GM21737 (cell line): ENCODE measurements around the gene C12orf56.
"Not testable (repeated sequence)": the region's sequence is repeated elsewhere in the genome, so short reads cannot be mapped to it uniquely, and the experiment has no call there.

ENCODE experiments used
- ATAC-seq: cut with Tn5 transposase; IDR thresholded peaks from one replicate; pipeline ENCODE4 v1.9.1; 2021; ENCODE audit warnings: mild to moderate bottlenecking, moderate library complexity; ENCODE audit not compliant: unreplicated experiment

C12orf56 gene

GRCh38 chr12:64240781-64241180 lies 149.8 kb downstream of the C12orf56 start:
- ATAC-seq: no peak

- no peak for ATAC-seq
Measured at GRCh38 chr12:64237382-64237781, 153.2 kb downstream of the C12orf56 start.

GRCh38 chr12:64236549-64236948 lies 154.0 kb downstream of the C12orf56 start:
- no peak for ATAC-seq

GRCh38 chr12:64232196-64232595 lies 158.4 kb downstream of the C12orf56 start:
- ATAC-seq: no peak

GRCh38 chr12:64229796-64230195 lies 160.8 kb downstream of the C12orf56 start:
- no peak for ATAC-seq

DNA sequence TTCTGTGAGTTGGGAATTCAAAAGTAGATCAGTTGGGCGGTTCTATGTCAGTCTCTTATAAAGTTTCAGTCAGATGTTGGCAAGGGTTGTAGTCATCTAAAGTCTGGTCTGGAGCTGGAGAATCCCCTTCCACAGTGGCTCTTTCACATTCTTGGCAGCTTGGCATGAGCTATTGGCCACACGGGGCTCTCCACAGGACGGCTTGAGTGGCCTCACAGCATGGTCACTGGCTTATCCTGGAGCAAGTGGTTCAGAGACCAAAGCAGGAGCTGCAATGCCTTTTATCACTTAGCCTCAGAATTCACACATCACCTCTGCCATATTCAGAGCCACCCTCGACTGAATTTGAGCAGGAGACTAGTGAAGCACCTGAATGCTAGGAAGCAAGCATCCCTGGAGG lies 161.3 kb downstream of the C12orf56 start:
- no peak for ATAC-seq

GRCh38 chr12:64225626-64226025 lies 164.9 kb downstream of the C12orf56 start:
- ATAC-seq: no peak

- peak; percentile 97 for ATAC-seq
Measured at GRCh38 chr12:64222009-64222765, 168.4 kb downstream of the C12orf56 start, which contains the start of gene KICS2. Gene KICS2 (minus strand): TSS chr12:64222296. CDS start chr12:64222237, 59 bp downstream.

DNA sequence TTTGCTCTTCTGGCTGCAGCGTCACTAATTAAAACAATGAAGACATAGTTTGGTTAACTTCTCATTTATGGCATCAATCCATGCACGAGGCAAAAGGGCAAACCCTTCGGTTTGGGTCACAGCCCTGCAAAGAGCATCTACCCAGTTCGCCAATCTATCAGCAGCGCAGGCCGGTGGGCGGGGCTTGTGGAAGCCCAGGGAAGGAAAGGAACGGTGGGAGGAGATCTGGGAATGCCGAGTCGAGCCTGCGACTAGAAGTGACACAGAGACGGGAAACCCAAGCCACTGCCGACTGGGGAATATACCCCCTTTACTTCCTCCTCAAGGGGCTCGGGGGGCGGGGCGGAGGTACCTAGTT lies 168.9 kb downstream of the C12orf56 start:
- peak; percentile 30 for ATAC-seq

- ATAC-seq: no peak
Measured at GRCh38 chr12:64220046-64220445, 170.5 kb downstream of the C12orf56 start.

- ATAC-seq: no peak
Measured at GRCh38 chr12:64219145-64219544, 171.4 kb downstream of the C12orf56 start.

GRCh38 chr12:64218597-64218996 lies 172.0 kb downstream of the C12orf56 start:
- no peak for ATAC-seq

DNA sequence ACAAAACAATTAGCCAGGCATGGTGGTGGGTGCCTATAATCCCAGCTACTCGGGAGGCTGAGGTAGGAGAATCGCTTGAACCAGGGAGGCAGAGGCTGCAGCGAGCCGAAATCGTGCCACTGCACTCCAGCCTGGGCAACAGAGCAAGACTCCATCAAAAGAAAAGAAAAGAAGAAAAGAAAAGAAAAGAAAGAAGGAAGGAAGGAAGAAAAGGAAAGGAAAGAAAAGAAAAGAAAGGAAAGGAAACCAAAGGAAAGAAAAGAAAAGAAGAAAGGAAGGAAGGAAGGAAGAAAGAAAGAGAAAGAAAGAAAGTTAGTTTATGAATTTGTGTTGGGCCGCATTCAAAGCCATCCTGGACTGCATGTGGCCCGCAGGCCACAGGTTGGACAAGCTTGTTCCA lies 172.9 kb downstream of the C12orf56 start:
- ATAC-seq: not testable (repeated sequence)

GRCh38 chr12:64216239-64216638 lies 174.3 kb downstream of the C12orf56 start:
- no peak for ATAC-seq
